Measurements from ENCODE around the gene TRIM43B.
"Not testable (repeated sequence)": the region's sequence is repeated elsewhere in the genome, so short reads cannot be mapped to it uniquely, and the experiment has no call there.

- not testable (repeated sequence) for TF ChIP-seq MAX (CRISPR knock-in tag; IDR thresholded peaks at IDR 0.05); CTCF (IDR thresholded peaks at IDR 0.05)
Observed at GRCh38 chr2:95475025-95475424, 9.5 kb downstream of the TRIM43B start.
